ENCODE data around the gene C1orf159. TPM values are rescaled to one million over a fixed set of nuclear protein-coding genes. Genes with fewer than 3 reads are reported as not detected.

Gene C1orf159
- total RNA-seq, 2 donors from 2014 or later: 18.9 to 36.0 TPM

GRCh38 chr1:1089731-1090423 is 26.0 kb downstream of the C1orf159 start:
- H3K36me3 ChIP-seq: no peaks in the 10 kb centered on the region
- intact Hi-C loops (cut with DNase I): no loop called here
- H3K4me1 ChIP-seq: no peaks in the 10 kb centered on the region
- no peaks in the 10 kb centered on the region for H3K9me3 ChIP-seq
- no peak overlapping the region for H3K27ac ChIP-seq
- H3K4me3 ChIP-seq: no peak overlapping the region
- DNase-seq: no peak
- no peak overlapping the region for H3K9ac ChIP-seq (ENCODE audit: low read depth in 2 of 2, low read length in 2 of 2)
- no peaks in the 10 kb centered on the region for H3K27me3 ChIP-seq
- TF ChIP-seq CTCF (IDR thresholded peaks at IDR 0.05): no peak

DNA sequence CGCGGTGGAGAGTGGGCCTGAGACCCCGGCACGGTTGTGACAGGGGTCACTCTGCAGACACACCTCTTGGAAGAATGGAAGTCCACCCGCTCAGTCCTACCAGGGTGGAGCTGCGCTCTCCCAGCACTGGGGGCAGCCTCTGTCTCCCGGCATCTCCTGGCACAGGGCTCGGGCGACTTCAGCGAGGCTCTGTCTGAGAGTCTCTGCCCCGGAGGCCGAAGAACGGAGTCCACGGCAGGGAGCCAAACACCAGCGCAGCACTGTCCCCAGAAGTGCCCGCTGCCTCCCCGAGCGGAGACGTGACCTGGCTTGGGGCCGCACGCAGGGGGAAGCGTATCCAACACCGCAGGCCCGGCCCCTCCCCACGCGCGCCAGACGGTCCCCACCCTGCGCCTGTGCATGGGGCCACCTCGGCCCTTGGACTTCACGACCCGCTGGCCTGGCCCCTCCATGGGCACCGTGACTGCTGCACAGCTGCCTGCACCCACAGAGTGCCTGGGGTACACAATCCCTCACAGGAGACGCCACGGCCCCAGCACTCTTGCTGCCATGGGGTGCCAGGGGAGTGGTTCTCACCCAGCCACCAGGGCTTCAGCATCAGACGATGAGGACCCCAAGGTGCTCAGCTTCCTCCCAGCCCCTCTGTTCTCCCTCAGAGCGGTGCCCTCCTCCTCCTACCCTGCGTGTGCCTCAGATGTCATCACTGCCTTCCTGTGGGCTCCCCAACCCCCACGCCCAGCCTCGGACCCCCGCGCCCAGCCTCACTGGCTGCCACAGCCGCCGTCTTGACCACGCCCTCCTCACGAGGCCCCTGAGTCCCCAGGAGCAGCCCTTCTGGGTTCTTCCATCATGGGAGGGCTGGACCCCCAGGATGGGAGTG is 26.8 kb downstream of the C1orf159 start:
- no peaks in the 10 kb centered on the region for H3K4me1 ChIP-seq
- no peak overlapping the region for H3K9ac ChIP-seq (ENCODE audit: low read depth in 2 of 2, low read length in 2 of 2)
- H3K4me3 ChIP-seq: no peak overlapping the region
- H3K36me3 ChIP-seq: no peaks in the 10 kb centered on the region
- TF ChIP-seq CTCF (IDR thresholded peaks at IDR 0.05): no peak
- H3K27me3 ChIP-seq: no peaks in the 10 kb centered on the region
- intact Hi-C loops (cut with DNase I): no loop called here
- no peaks in the 10 kb centered on the region for H3K9me3 ChIP-seq
- no peak for DNase-seq
- H3K27ac ChIP-seq: no peak overlapping the region

GRCh38 chr1:1088029-1088800 is 27.7 kb downstream of the C1orf159 start:
- no peak overlapping the region for H3K4me3 ChIP-seq
- no peaks in the 10 kb centered on the region for H3K4me1 ChIP-seq
- H3K9me3 ChIP-seq: no peaks in the 10 kb centered on the region
- no peak overlapping the region for H3K9ac ChIP-seq (ENCODE audit: low read depth in 2 of 2, low read length in 2 of 2)
- intact Hi-C loops (cut with DNase I): no loop called here
- H3K27ac ChIP-seq: no peak overlapping the region
- H3K27me3 ChIP-seq: no peaks in the 10 kb centered on the region
- DNase-seq: no peak
- no peak for TF ChIP-seq CTCF (IDR thresholded peaks at IDR 0.05)
- H3K36me3 ChIP-seq: no peaks in the 10 kb centered on the region

DNA sequence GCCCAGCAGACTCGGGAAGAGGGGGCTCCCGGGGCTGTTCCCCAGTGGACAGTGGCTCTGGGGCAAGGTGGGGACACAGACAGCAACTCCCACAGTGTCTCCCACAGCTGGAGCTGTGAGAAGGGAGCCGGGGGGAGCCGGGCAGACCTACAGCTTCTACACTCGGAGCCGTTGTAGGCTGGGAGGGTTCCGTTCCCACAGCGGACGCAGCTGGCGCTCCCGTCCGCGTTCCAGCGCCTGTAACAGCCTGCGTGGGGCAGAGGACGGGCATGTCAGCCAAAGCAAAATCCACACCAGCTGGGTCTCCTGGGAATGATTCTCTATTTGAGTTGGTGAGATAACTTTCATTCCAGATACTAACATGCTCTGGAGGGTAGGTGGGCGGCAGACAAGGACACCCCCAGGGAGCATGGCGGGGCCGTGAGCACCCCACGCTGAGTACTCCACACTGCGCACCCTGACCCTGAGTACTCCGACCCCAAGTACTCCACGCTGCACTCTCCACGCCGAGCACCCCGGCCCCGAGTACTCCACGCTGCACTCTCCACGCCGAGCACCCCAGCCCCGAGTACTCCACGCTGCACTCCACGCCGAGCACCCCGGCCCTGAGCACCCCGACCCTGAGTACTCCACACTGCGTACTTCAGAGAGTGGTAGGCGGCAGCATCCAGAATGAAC is 28.4 kb downstream of the C1orf159 start:
- H3K27ac ChIP-seq: no peak overlapping the region
- TF ChIP-seq CTCF (IDR thresholded peaks at IDR 0.05): no peak
- no peak overlapping the region for H3K9ac ChIP-seq (ENCODE audit: low read depth in 2 of 2, low read length in 2 of 2)
- H3K36me3 ChIP-seq: no peaks in the 10 kb centered on the region
- no peaks in the 10 kb centered on the region for H3K27me3 ChIP-seq
- no peaks in the 10 kb centered on the region for H3K9me3 ChIP-seq
- H3K4me3 ChIP-seq: no peak overlapping the region
- DNase-seq: no peak
- H3K4me1 ChIP-seq: no peaks in the 10 kb centered on the region
- intact Hi-C loops (cut with DNase I): no loop called here

DNA sequence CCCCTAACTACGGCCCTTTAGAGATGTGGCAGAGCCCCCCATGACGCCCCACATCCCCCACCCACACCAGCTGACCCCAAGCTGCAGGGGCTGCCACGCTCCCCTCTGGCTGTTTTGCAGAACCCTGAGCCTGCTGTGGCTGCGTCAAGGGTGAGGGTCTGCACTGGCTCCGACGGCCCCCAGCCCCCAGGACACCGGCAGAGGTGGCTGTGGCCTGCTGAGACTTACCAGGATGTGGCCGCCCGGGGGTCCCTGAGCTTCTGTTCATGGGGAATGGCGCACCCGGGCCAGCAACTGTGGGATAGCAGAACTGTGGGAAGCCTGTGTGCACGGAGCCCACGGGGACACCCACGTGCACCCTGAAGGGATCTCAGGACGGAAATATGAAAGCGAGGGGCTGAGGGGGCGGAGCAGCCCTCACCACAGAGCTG is 29.0 kb downstream of the C1orf159 start:
- H3K36me3 ChIP-seq: no peaks in the 10 kb centered on the region
- no peak overlapping the region for H3K27ac ChIP-seq
- TF ChIP-seq CTCF (IDR thresholded peaks at IDR 0.05): no peak
- DNase-seq: no peak
- no peaks in the 10 kb centered on the region for H3K4me1 ChIP-seq
- H3K9me3 ChIP-seq: no peaks in the 10 kb centered on the region
- intact Hi-C loops (cut with DNase I): no loop called here
- no peak overlapping the region for H3K9ac ChIP-seq (ENCODE audit: low read depth in 2 of 2, low read length in 2 of 2)
- no peak overlapping the region for H3K4me3 ChIP-seq
- H3K27me3 ChIP-seq: no peaks in the 10 kb centered on the region

Measured in colonic mucosa (tissue), 4 donors.